ENCODE results near the gene MEIS2. TPM values are rescaled to one million over a fixed set of nuclear protein-coding genes. Genes with fewer than 3 reads are reported as not detected.

MEIS2 gene
- total and polyA plus RNA-seq, 2 donors (not counting 3 experiments of a cell fraction or from before 2014, with no cell fraction given) = 22.5 to 26.2 TPM

- ChIA-PET CTCF (no interaction called here), POLR2A (no interaction called here)
- H3K4me2 ChIP-seq (ENCODE audit: insufficient read depth, low read length) = no peak overlapping the region
- dilution Hi-C loops (cut with MboI; ENCODE audit: extremely low pct_ligation_motif_present, low sequenced_read_pairs) = no loop called here
- no TSS peak for BruUV-seq (replicated peaks)
- peaks cover 15 to 33% of the 10 kb centered on the region in 2 experiments for H3K27me3 ChIP-seq (ENCODE audit: control insufficient read depth in 2 of 2, insufficient read depth in 2 of 2, low read length in 2 of 2)
- no peaks in the 10 kb centered on the region for H3K36me3 ChIP-seq (ENCODE audit: control insufficient read depth in 2 of 2, extremely low read depth in 1 of 2, insufficient read depth in 2 of 2, low read length in 2 of 2)
- H3K4me3 ChIP-seq (replicated peaks in 1 of 3; ENCODE audit: insufficient read depth in 1 of 3, low read depth in 1 of 3, low read length in 3 of 3) = no peak overlapping the region
- no peak overlapping the region for H2AFZ ChIP-seq (ENCODE audit: low read depth, low read length)
- no peaks in the 10 kb centered on the region for H3K9me3 ChIP-seq (replicated peaks; ENCODE audit: control insufficient read depth, insufficient read depth, low read length)
- DNase-seq (ENCODE audit: low read depth, low spot score) (no peak), FAIRE-seq (no peak)
- H3K9me1 ChIP-seq (replicated peaks; ENCODE audit: control insufficient read depth, extremely low read depth, insufficient read depth, low read length) = no peaks in the 10 kb centered on the region
- H3K79me2 ChIP-seq (ENCODE audit: control insufficient read depth, insufficient read depth, low read length) = no peaks in the 10 kb centered on the region
- H3K27ac ChIP-seq (ENCODE audit: insufficient read depth, low read depth, low read length) = no peak overlapping the region
- peaks cover 3% of the 10 kb centered on the region for H4K20me1 ChIP-seq (replicated peaks; ENCODE audit: control insufficient read depth, extremely low read depth, insufficient read depth, low read length)
- no peaks in the 10 kb centered on the region for H3K4me1 ChIP-seq (ENCODE audit: control insufficient read depth, extremely low read depth, insufficient read depth, low read length)
- H3K9ac ChIP-seq (replicated peaks; ENCODE audit: extremely low read depth, insufficient read depth, low read length) = no peak overlapping the region
- intact Hi-C loops (cut with micrococcal nuclease) = no loop called here
- TF ChIP-seq GATA2 (IDR thresholded peaks at IDR 0.05; ENCODE audit: insufficient read depth, insufficient read length, low read depth, low read length) (no peak), MAX (IDR thresholded peaks at IDR 0.05; ENCODE audit: insufficient read depth, insufficient read length) (no peak), POLR2A (IDR thresholded peaks at IDR 0.05; ENCODE audit: low read depth, low read length) (no peak), FOS (IDR thresholded peaks at IDR 0.05; ENCODE audit: borderline replicate concordance, insufficient read depth, low read length) (no peak), CTCF (IDR thresholded peaks at IDR 0.05; ENCODE audit: extremely low read depth in 1 of 2, insufficient read depth in 1 of 2, low read depth in 1 of 2, low read length in 2 of 2) (no peak), POLR2AphosphoS5 (IDR thresholded peaks at IDR 0.05; ENCODE audit: insufficient read depth, low read depth, low read length) (no peak), JUN (IDR thresholded peaks at IDR 0.05; ENCODE audit: borderline replicate concordance, insufficient read depth, insufficient read length, low read depth) (no peak), MYC (IDR thresholded peaks at IDR 0.05; ENCODE audit: low read depth, low read length) (no peak), EZH2 (IDR thresholded peaks at IDR 0.05; ENCODE audit: borderline replicate concordance, low read depth, low read length, severe bottlenecking) (no peak)
Measured at GRCh38 chr15:36841193-36841592, 259.2 kb downstream of the MEIS2 start.

Small RNA genes within 50 kb of the gene (microRNA-seq; reads per million reads assigned to microRNA genes)
- gene MIR8063 (ENCODE audit: borderline number of aligned reads, borderline replicate concordance) = not detected

Small RNA genes within 50 kb of the gene (small RNA-seq; reads per million reads assigned to genes)
- gene MIR8063 (ENCODE audit: insufficient read depth, insufficient read length, low read depth, low replicate concordance) (not detected), gene RF00012 (ENCODE audit: insufficient read depth, insufficient read length, low read depth, low replicate concordance) (not detected), gene RF00019 (ENCODE audit: insufficient read depth, insufficient read length, low read depth, low replicate concordance) (not detected)
